22Rv1 (cell line): Measurements from ENCODE around the gene MT3.

Experiments used
- H3K27ac ChIP-seq: fragments of 450-650 bp; 2 replicates; pipeline ENCODE4 v1.5.1; 2017
- ZFX ChIP-seq: fragments of 450-650 bp; IDR thresholded peaks from 2 replicates; pipeline ENCODE4 v1.6.1; 2017; ENCODE audit warnings: antibody characterized with exemption, borderline replicate concordance
- TF ChIP-seq, protein P1 (sequence below): fragments of 450-650 bp; IDR thresholded peaks from 2 replicates; pipeline ENCODE4 v1.5.1; 2017; ENCODE audit warnings: mild to moderate bottlenecking

MT3 gene

GRCh38 chr16:56561126-56561525 is 28.2 kb upstream of the MT3 start:
- TF ChIP-seq, protein P1, sequence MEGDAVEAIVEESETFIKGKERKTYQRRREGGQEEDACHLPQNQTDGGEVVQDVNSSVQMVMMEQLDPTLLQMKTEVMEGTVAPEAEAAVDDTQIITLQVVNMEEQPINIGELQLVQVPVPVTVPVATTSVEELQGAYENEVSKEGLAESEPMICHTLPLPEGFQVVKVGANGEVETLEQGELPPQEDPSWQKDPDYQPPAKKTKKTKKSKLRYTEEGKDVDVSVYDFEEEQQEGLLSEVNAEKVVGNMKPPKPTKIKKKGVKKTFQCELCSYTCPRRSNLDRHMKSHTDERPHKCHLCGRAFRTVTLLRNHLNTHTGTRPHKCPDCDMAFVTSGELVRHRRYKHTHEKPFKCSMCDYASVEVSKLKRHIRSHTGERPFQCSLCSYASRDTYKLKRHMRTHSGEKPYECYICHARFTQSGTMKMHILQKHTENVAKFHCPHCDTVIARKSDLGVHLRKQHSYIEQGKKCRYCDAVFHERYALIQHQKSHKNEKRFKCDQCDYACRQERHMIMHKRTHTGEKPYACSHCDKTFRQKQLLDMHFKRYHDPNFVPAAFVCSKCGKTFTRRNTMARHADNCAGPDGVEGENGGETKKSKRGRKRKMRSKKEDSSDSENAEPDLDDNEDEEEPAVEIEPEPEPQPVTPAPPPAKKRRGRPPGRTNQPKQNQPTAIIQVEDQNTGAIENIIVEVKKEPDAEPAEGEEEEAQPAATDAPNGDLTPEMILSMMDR: no peak
- TF ChIP-seq ZFX: no peak

DNA sequence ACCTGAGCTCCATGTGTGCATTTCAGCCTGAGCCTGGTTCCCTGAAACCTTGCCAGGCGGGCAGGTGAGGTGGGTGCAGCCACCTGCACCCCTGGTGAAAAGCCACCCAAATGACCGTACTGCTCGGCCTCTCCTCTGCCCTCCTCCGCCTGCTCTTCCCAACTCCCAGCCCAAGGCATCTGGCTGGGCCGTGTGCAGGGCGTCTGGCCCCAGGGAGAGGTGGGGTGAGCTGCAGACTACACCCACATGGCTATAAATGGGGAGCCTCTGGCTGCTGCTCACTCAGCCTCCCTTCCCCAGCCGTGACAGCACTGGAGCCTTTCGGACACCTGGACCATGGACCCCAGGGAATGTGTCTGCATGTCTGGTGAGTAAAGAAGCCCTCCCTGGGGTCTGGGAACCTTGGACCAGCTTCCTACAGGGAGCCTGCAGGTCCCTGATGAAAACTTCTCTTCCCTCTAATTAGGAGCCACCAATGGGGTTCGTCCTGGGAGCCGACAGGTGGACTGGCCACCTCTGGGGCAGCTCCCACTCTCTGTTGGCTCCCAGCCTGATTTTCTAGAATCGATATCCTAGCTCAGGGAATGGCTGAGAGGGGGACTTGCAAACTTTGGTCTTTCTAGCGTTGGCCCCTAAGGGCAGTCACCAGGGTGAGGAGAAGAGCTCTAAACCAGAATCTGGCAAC is 24.4 kb upstream of the MT3 start, which contains the start of gene MT4:
Gene MT4 (plus strand): TSS at position 281 of the 685 bp plus-strand sequence. CDS start 56 bp downstream, at position 337.
- no peak within 1 kb of the TSS for H3K27ac ChIP-seq
- TF ChIP-seq ZFX: no peak

More at GRCh38 chr16:56561126-56561525, 28.2 kb upstream of the MT3 start:
- no peak overlapping the region for H3K27ac ChIP-seq

GRCh38 chr16:56569971-56570370 is 19.4 kb upstream of the MT3 start:
- no peak overlapping the region for H3K27ac ChIP-seq

GRCh38 chr16:56571525-56571924 is 17.8 kb upstream of the MT3 start:
- H3K27ac ChIP-seq: no peak overlapping the region
- TF ChIP-seq, protein P1: no peak
- TF ChIP-seq ZFX: no peak

More at GRCh38 chr16:56569971-56570370, 19.4 kb upstream of the MT3 start:
- TF ChIP-seq ZFX: no peak
- TF ChIP-seq, protein P1: no peak

DNA sequence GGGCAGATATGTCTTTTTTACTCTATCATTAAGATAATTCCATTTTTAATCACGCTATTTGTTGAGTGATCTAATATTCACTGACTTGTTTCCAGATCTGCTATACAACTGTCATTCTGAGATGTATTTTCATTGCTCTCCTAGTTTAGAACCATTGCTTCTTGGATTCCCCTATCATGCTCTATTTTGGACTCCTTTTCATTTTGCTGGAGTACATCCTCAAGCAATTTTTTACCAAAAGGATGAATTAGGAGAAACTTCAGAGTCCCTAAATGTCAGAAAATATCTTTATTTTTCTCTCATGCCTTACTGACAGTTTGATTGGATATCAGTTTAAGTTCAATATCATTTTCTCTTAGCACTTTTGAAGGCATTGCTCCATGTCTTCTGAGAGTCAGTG is 14.7 kb upstream of the MT3 start:
- H3K27ac ChIP-seq: no peak overlapping the region
- TF ChIP-seq ZFX: no peak
- TF ChIP-seq, protein P1: no peak

DNA sequence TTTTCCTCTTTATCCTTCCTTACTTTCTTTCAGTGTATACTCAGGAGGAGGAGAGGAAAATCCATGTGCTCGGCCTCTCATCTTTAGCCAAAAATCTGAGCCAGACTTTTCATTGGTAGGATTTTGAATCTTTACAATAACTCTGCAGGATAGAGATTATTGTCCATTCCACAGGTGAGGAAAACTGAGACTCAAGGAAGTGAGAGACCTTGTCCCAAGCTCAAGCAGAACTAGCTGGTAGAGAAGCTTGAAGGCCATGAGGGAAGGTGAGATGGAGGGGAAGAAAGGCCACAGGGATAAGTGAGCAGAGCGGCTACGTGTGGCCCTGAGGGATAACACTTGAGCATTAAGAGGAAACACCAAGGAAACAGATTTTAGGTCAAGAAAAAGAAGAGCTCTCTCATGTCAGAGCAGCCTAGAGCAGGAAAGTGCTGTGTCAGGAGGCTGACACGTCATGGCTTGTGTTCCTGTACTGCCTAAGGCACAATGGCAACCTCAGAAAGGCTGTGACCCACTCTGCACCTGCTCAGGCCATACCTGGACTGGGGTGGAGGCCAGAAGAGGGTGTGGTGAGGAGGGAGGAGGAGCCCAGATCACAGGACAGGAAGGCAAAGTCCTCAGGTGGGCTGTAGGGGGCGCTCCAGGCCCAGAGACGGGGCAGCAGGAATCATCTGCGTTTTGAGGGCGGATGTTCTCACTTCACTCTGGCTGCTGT is 12.6 kb upstream of the MT3 start:
- H3K27ac ChIP-seq: no peak overlapping the region
- TF ChIP-seq ZFX: no peak
- TF ChIP-seq, protein P1: peak; percentile 86

DNA sequence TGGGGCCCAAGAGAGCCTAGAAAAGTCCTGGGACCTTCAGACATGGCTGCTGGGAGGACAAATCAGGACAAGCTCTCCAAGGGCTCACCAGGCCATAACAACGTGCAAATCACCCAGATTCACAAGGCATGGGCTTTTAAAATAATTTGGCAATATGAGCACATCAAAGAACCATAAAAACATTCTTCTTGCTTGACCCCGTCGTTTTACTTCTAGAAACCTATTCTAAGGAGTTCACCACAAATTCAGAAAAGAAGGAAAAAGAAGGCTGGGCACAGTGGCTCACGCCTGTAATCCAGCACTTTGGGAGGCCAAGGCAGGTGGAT is 12.1 kb upstream of the MT3 start:
- no peak overlapping the region for H3K27ac ChIP-seq
- no peak for TF ChIP-seq ZFX
- TF ChIP-seq, protein P1: peak; percentile 56
